Stimulated activated naive CD4-positive, alpha-beta T cell (primary cell): Measurements from ENCODE around the gene MED12L.
"Not testable (repeated sequence)": the region's sequence is repeated elsewhere in the genome, so short reads cannot be mapped to it uniquely, and the experiment has no call there.

Source experiments
- DNase-seq, 6 experiments: peaks; one replicate each; lab custom pipeline; 2025; lab: John Stamatoyannopoulos, UW

The MED12L gene

DNA sequence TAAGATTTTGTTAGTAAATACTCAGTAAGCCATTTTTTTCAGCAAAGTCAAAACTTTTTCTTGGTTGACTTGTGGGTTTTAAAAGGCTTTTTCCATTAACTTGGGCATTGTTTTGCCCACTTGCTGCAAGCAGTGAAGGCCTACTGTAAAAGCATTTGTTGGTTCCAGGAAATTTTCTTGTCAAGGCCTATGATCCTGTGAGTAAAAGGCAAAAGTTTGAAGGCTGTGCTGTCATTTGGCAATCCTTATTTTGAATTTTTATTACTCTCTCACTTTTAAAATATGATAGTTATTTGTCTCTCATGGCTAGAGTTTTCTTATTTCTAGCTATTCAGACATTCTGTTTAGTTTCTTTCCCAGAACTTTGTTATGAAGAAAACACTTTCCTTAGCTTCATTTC is 286.1 kb downstream of the MED12L start:
- no peak for DNase-seq

- DNase-seq, result no peak
Measured at GRCh38 chr3:151372063-151372820, 286.8 kb downstream of the MED12L start.

DNA sequence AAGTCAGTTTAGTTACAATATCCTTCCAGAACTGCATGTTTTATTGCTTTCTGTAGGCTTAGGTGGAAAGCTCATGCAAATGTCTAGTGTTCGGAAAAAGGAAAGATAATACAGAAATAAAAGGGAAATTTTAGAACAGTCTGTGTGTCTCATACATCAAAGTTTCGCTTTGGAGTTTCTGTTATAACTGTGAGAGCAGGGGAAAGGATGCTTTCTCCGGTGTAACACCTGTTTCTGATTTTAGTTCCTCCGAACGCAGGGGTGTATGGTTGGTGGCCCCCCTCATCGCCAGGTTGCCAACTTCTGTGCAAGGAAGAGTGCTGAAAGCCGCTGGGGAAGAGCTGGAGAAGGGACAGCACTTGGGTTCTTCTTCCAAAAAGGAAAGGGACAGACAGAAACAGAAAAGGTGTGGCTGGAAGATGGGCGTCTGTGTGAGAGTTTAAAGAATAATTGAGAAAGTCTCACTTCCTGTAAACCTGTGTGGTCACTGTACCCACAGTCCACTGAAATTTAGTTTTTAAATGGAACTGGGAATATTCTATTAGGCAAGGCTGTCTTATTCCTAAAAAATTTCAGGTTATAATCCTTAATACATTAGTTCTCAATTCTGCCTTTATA is 292.4 kb downstream of the MED12L start:
- no peak for DNase-seq

DNA sequence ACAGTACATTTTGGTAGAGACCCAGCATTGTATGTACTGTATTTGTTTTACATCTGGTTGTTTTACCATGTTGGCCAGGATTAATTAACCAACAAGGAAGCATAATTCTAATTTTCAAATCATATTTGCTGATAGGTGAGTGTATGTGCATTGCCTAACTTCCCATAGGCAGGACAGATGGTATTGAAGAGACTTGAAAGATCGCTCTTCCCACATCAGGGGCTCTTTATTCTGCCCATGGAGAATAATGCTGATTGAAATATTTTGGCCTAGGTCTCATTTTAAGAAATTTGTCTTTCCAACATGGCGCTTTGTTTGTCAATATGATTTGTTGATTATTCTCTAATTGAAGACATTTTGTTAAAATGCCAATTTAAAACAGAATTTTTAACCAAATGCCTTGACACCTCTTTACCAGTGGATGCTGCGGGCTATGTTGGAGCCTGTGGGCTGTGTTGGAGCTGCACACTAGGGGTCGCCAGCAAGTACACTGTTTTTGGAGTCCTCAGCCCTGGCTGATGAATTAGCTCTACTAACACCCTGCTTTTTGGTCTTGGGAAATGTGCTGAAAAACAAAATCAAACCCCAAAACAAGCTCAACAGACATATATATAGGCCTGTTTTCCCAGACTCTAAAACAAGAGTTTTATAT is 293.7 kb downstream of the MED12L start:
- no peak for DNase-seq

- DNase-seq, result no peak
Measured at GRCh38 chr3:151382671-151383070, 297.2 kb downstream of the MED12L start.

DNA sequence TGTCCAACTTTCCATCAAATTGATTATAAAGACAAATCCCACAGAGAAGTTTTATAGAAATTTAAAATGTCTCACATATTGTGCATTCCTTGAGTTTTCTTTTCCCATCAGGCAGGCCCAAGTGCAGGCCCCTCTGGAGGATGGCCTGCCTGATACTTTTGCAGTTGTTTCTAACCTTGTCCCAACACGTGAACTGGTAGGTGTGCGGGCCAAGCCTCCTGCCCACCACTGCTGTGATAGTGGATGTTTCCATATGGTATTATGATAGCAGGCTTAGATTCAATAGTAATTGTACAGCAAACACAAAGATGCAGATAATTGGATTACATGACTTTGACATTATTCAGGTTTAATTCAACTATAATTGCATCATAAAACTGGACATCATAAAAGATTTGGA is 297.6 kb downstream of the MED12L start:
- no peak for DNase-seq

- no peak for DNase-seq
Measured at GRCh38 chr3:151383956-151384355, 298.5 kb downstream of the MED12L start.

GRCh38 chr3:151384741-151385174 is 299.3 kb downstream of the MED12L start, which contains the start of gene P2RY12:
TSS of gene P2RY12 (minus strand) at chr3:151384753. CDS start at chr3:151338845, 45,908 bp downstream.
- no peak for DNase-seq

DNA sequence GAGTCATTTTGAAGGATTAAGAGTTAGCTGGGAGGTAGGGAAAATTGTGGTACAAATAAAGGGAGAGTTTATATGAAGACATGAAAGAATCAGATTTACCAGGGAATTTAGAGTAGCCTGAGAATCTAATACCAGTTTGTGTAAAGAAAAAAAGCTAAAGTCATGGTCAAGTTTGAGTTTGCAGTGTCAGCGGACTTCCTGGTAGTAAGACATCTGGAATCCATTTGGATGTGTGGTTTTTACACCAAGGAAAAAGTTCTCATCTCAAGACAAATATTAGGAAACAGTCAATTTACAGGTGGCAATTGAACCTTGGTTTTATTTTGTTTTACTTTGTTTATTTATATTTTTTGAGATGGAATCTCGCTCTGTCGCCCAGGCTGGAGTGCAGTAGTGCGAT is 300.6 kb downstream of the MED12L start:
- no peak for DNase-seq

DNA sequence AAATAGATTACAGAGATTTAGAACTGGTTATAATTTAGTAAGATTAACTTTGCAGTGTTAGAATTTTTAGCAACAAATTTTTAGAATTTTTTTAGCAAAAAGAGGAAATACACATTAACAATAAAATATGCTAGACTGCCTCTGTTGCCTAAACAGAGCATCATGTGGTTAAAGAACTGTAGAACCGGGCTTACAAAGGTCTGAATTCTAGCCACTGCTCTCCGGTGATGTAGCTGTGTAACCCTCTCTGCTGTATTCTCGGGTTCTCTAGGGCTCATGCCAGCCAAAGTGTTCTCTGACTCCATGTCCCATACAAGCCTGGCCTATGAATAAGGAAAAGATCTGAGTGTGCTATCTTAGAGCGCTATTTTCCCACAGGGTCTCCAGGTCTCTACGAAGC is 302.0 kb downstream of the MED12L start:
- DNase-seq, result no peak

- no peak for DNase-seq
Measured at GRCh38 chr3:151387842-151388241, 302.4 kb downstream of the MED12L start.

DNA sequence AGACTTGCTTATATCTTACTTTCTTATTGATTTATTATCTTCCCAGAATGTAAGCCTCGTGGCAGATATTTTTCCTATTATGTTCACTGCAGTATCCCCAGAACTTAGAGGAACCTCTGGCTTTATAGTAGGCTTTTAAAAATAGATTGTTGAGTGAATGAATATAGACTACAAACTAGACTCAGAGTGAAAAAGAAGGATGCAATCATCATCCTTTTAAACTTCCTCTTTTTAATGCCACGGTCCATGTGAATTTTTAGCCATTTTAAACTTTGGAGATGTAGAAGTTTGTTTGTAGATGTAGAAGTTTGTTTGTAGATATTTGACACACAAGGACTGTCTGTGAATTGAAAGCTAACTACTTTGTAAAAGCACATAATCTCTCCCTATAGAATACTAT is 306.3 kb downstream of the MED12L start:
- no peak for DNase-seq

DNA sequence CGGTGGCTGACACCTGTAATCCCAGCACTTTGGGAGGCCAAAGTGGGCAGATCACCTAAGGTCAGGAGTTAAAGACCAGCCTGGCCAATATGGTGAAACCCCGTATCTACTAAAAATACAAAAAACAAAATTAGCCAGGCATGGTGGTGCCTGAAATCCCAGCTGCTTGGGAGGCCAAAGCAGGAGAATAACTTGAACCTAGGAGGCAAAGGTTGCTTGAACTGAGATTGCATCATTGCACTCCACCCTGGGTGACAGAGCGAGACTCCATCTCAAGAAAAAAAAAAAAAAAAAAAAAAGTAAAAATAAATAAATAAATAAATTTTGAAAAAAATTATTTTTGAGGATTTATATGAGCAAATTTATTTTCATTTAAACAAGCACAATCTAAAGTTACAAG is 306.7 kb downstream of the MED12L start:
- DNase-seq, result not testable (repeated sequence)

- DNase-seq, result no peak
Measured at GRCh38 chr3:151393146-151393830, 307.8 kb downstream of the MED12L start.

DNA sequence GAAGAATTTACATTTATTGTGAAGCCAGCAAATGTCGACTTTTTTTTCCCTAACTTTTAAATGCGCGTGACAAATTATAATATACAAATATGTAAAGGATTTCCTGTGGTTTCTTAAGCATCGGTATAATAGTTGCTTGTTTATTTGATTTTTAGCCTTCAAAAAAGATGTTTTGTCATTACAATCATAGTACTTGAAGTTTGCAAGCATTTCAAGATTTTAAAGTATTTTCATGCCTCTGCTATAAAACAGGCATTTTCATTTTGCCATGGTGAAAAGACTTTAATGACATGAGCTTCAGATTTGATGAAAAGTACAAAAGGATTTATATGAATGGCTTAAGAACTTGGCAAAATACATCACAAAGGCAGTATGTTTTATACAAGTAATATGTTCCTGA is 308.5 kb downstream of the MED12L start:
- DNase-seq, result no peak

DNA sequence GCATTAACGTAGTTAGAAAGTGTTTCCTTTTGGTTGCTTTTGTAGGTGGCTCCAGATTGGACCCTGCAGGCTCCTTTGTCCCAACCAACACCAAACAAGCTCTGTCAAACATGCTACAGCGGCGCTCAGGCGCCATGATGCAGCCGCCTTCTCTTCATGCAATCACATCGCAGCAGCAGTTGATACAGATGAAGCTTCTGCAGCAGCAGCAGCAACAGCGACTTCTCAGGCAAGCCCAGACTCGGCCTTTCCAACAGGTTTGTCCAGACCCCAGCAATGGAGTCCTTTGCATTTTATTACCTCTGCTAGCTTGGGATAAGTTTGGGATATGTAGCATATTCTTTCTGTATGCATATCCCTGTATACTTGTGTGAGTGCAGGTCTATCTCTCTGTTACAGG is 309.1 kb downstream of the MED12L start:
- no peak for DNase-seq

DNA sequence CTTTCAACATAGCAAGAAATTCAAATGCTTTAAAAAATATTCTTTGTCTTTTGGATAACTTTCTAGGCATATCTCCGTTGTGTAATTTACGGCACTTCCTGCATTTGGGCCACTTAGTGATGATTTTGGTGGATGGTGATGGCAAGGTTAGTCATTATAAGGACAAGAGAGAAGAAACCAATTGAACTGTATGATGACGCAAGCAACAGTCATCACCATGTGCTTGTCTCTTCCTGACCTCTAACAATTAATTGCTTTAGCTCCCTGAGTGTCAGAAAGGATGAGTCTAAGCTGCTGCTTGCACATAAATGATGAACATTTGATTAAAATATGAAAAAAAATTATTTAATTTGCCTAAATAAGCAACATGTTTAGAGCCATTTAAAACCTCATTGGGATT is 310.3 kb downstream of the MED12L start:
- DNase-seq, result no peak

- DNase-seq, result no peak
Measured at GRCh38 chr3:151398895-151399294, 313.4 kb downstream of the MED12L start.

DNA sequence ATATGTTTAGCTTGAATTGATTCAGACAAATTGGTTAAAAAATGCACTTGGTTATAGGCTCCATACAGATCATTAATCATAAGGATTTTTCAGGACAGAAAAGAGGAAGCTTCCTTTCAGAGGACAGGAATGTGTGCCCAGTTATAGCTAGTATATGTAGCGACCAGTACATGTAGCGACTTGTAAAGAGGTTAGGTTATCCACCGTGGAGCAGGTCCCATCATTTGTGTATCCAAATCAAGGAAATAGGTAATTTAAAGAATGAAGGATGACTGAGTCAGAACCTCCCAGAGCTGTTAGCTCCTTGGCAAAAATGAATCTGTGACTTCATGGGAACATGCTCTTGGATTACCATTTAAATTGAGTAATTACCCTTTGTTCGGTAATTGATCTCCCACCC is 314.9 kb downstream of the MED12L start:
- no peak for DNase-seq

- DNase-seq, result no peak
Measured at GRCh38 chr3:151402349-151402748, 316.9 kb downstream of the MED12L start.

- no peak for DNase-seq
Measured at GRCh38 chr3:151403246-151403645, 317.8 kb downstream of the MED12L start.

DNA sequence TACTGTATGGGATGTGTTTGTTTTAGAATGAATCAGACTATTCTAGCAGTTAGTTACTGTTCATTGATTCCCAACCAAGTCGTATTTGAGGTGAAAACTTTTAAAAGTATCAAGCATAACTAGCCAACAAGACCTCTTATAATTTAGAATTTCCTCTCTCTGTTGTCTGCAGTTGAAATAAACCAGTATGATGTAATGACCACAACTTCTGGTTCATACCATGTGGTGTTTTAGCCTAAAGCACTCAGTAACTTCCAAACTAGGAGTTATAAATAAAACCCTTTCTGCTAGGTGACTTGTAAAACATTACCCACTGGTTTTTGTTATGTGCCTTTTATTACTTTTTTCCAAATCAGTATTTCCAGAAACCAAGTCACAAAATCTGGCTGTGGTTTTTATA is 318.9 kb downstream of the MED12L start:
- no peak for DNase-seq

- no peak for DNase-seq
Measured at GRCh38 chr3:151407928-151408327, 322.5 kb downstream of the MED12L start.
